ENCODE results near the gene UMODL1. TPM values are rescaled to one million over a fixed set of nuclear protein-coding genes. Genes with fewer than 3 reads are reported as not detected.

Gene UMODL1
- total RNA-seq, 1 donor from 2014 or later, result not detected

- TF ChIP-seq, protein P1, sequence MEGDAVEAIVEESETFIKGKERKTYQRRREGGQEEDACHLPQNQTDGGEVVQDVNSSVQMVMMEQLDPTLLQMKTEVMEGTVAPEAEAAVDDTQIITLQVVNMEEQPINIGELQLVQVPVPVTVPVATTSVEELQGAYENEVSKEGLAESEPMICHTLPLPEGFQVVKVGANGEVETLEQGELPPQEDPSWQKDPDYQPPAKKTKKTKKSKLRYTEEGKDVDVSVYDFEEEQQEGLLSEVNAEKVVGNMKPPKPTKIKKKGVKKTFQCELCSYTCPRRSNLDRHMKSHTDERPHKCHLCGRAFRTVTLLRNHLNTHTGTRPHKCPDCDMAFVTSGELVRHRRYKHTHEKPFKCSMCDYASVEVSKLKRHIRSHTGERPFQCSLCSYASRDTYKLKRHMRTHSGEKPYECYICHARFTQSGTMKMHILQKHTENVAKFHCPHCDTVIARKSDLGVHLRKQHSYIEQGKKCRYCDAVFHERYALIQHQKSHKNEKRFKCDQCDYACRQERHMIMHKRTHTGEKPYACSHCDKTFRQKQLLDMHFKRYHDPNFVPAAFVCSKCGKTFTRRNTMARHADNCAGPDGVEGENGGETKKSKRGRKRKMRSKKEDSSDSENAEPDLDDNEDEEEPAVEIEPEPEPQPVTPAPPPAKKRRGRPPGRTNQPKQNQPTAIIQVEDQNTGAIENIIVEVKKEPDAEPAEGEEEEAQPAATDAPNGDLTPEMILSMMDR (IDR thresholded peaks at IDR 0.05; ENCODE audit: unreplicated experiment), result no peak
- no peak for DNase-seq (ENCODE audit: low spot score)
- H3K4me1 Mint-ChIP-seq (ENCODE audit: unreplicated experiment), result peaks cover 4% of the 10 kb centered on the region
- no peak overlapping the region for H3K4me3 Mint-ChIP-seq (ENCODE audit: unreplicated experiment)
- no peaks in the 10 kb centered on the region for H3K36me3 Mint-ChIP-seq (ENCODE audit: low read depth, unreplicated experiment)
- peaks cover 2% of the 10 kb centered on the region for H3K27me3 Mint-ChIP-seq (ENCODE audit: unreplicated experiment)
- H3K27ac Mint-ChIP-seq (ENCODE audit: unreplicated experiment), result no peak overlapping the region
- H3K9me3 Mint-ChIP-seq (ENCODE audit: unreplicated experiment), result no peaks in the 10 kb centered on the region
Observed at GRCh38 chr21:42169758-42170157, 98.6 kb downstream of the UMODL1 start.

DNA sequence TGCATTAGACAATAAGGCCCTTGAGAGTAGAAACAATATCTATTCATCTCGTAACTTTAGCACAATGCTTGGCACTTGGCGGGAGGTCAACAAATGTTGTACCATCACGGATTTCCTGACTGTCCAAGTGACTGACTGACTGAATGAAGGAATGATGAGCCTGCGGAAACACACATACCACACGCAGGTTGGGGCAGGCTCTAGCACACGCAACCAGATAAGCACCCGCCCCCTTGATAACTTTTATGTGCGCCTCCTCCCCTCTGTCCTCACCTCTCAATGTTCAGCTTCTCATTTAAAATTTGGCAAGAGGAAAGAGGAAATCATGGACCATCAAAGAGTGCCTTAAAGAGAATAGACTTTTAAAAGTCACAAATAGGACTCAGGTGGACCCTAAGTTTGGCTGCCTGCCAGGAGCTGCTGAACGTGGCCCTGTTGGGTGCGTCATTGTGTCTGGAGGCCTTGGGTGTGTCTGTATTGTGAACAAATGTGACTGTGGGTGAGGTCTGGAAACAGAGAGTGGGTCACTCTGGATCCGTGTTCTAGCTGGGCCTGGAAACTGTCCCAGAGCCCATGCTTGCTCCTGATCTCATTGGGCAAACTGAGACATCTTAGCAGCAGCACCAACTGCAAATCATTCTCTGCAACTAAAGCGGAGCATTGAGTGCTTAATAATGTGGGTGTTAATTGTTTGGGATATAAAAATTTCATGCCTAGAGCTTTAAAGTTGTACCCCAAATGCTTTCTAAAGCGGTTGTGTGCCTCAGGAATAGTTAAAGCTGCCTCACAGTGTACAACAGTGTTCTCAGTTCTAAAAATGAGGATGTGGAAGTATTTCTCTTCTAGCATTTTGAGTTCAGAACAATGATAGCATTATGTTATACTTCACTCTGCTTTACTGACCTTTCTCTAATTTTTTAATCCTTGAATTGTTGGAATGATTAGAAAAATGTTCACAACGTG is 100.3 kb downstream of the UMODL1 start:
- H3K27ac Mint-ChIP-seq (ENCODE audit: unreplicated experiment), result no peak overlapping the region
- H3K4me1 Mint-ChIP-seq (ENCODE audit: unreplicated experiment), result peaks cover 3% of the 10 kb centered on the region
- peaks cover 2% of the 10 kb centered on the region for H3K27me3 Mint-ChIP-seq (ENCODE audit: unreplicated experiment)
- no peaks in the 10 kb centered on the region for H3K9me3 Mint-ChIP-seq (ENCODE audit: unreplicated experiment)
- no peaks in the 10 kb centered on the region for H3K36me3 Mint-ChIP-seq (ENCODE audit: low read depth, unreplicated experiment)
- H3K4me3 Mint-ChIP-seq (ENCODE audit: unreplicated experiment), result no peak overlapping the region
- DNase-seq (ENCODE audit: low spot score), result no peak
- TF ChIP-seq, protein P1 (IDR thresholded peaks at IDR 0.05; ENCODE audit: unreplicated experiment), result no peak

DNA sequence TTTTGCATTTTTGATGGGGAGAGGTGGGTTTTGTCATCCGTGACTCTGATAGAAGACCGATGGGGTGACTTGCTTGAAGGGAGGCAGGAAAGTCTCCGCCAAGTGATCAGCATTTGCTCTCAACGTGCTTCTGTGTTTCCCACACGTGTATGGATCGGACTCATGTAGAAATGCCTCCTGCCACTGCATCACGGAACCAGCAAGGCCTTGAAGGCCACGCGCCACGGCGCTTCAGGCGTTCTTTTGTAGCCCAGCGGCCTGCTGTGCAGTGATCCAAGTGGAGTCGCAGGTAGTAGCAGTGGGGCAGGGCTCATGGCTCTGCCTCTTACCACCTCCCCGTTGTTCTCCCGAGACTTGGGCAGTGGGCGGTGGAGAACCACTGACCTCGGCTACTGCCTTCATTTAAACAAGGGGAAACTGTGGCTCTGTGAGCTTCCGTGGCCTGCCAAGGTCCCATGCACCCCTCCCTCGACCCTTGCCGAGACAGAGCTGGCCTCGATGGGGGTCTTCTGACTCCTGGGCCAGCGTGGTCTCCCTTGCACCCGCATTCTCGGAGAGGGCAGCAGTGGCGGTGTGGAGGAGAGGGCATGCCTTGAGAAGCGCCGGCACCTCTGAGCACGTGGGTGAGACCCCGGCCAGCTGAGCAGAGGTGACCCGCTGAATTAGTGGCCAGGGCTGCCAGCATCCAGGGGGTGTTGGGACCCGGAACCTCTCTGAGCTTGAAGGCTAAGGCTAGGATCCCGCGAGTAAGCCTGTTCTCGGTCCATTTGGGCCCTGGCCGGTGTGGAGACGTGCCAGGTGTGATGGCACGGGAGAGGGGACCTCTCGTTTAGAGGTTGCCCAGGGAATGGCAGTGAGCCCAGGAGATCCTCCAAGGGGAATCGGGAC is 101.7 kb downstream of the UMODL1 start:
- Mint-ChIP-seq H3K9me3 (ENCODE audit: unreplicated experiment) (no peaks in the 10 kb centered on the region), H3K4me3 (ENCODE audit: unreplicated experiment) (no peak overlapping the region), H3K27ac (ENCODE audit: unreplicated experiment) (no peak overlapping the region), H3K36me3 (ENCODE audit: low read depth, unreplicated experiment) (no peaks in the 10 kb centered on the region), H3K27me3 (ENCODE audit: unreplicated experiment) (peaks cover under 1% of the 10 kb centered on the region), H3K4me1 (ENCODE audit: unreplicated experiment) (peaks cover 3% of the 10 kb centered on the region)
- no peak for DNase-seq (ENCODE audit: low spot score)
- TF ChIP-seq, protein P1 (IDR thresholded peaks at IDR 0.05; ENCODE audit: unreplicated experiment), result no peak

- H3K36me3 Mint-ChIP-seq (ENCODE audit: low read depth, unreplicated experiment), result no peaks in the 10 kb centered on the region
- H3K27ac Mint-ChIP-seq (ENCODE audit: unreplicated experiment), result no peak overlapping the region
- peaks cover 3% of the 10 kb centered on the region for H3K4me1 Mint-ChIP-seq (ENCODE audit: unreplicated experiment)
- no peak overlapping the region for H3K4me3 Mint-ChIP-seq (ENCODE audit: unreplicated experiment)
- H3K27me3 Mint-ChIP-seq (ENCODE audit: unreplicated experiment), result no peaks in the 10 kb centered on the region
- H3K9me3 Mint-ChIP-seq (ENCODE audit: unreplicated experiment), result no peaks in the 10 kb centered on the region
- no peak for DNase-seq (ENCODE audit: low spot score)
- TF ChIP-seq, protein P1 (IDR thresholded peaks at IDR 0.05; ENCODE audit: unreplicated experiment), result no peak
Observed at GRCh38 chr21:42174173-42174572, 103.1 kb downstream of the UMODL1 start.

Measured in endothelial cell (in vitro differentiated cells).